Activated naive CD4-positive, alpha-beta T cell treated with anti-CD3 and anti-CD28 coated beads for 36 hours (primary cell): Measurements from ENCODE around the gene KDM4F. TPM values are rescaled to one million over a fixed set of nuclear protein-coding genes. Genes with fewer than 3 reads are reported as not detected.

Source experiments
- CTCF ChIA-PET: fragments of 350-600 bp; sonication (Branson Sonifier 250); formaldehyde crosslinking; loops from one replicate; lab custom pipeline; 2021; ENCODE audit warnings: antibody characterized with exemption; lab: Charles Lee
- DNase-seq: peaks from one replicate; pipeline ENCODE4 v3.0.0-alpha.2; 2020
- H3K27ac Mint-ChIP-seq: one replicate; pipeline ENCODE4 v1.8.0; 2021; ENCODE audit warnings: mild to moderate bottlenecking, mixed read lengths
- H3K27me3 Mint-ChIP-seq: one replicate; pipeline ENCODE4 v1.8.0; 2021; ENCODE audit warnings: low read depth, mixed read lengths
- H3K36me3 Mint-ChIP-seq: one replicate; pipeline ENCODE4 v1.8.0; 2021; ENCODE audit warnings: low read depth, mixed read lengths
- H3K4me1 Mint-ChIP-seq: one replicate; pipeline ENCODE4 v1.8.0; 2021; ENCODE audit warnings: low read depth, mixed read lengths
- H3K4me3 Mint-ChIP-seq: one replicate; pipeline ENCODE4 v1.8.0; 2021; ENCODE audit warnings: mild to moderate bottlenecking, moderate library complexity, mixed read lengths
- H3K9me3 Mint-ChIP-seq: one replicate; pipeline ENCODE4 v1.8.0; 2021; ENCODE audit warnings: mixed read lengths
- intact Hi-C: fragments of 100-400 bp; cut with micrococcal nuclease; formaldehyde crosslinking; loops from one replicate; pipeline ENCODE4 v1.15.1; 2023
- total RNA-seq, 2 experiments: library from RNA; stranded (reverse); gene quantifications; one replicate each; pipeline ENCODE4 v1.2.3, GENCODE V29; 2021

Gene KDM4F
- total RNA-seq, 2 experiments from 2014 or later: not detected

- intact Hi-C loops: loop anchor here (2.0 to 5.0 kb wide), 4 partner anchors 142 to 1325 kb away; partner anchors contain the start of genes ANKRD49, FUT4, JRKL and MRE11
- Mint-ChIP-seq H3K4me3 (peak overlapping the region; percentile 91), H3K27ac (peak overlapping the region; percentile 96), H3K36me3 (peaks cover 13% of the 10 kb centered on the region), H3K4me1 (peaks cover 23% of the 10 kb centered on the region), H3K27me3 (no peaks in the 10 kb centered on the region), H3K9me3 (no peaks in the 10 kb centered on the region)
- CTCF ChIA-PET: interaction anchor here (0.5 to 9.4 kb wide), 21 partner anchors 10 to 638 kb away, joined by 3 to 132 read pairs (median 4); partner anchors contain the start of genes CWC15, ENDOD1 and KDM4D
- peak; percentile 82 for DNase-seq
These were observed 18.0 kb downstream of the KDM4F start for GRCh38 chr11:95067039-95067840.

- CTCF ChIA-PET: interaction anchor here (0.5 to 9.4 kb wide), 18 partner anchors 10 to 638 kb away, joined by 3 to 132 read pairs (median 4); partner anchors contain the start of genes CWC15, ENDOD1 and KDM4D
- peak; percentile 53 for DNase-seq
- peaks cover 24% of the 10 kb centered on the region for H3K4me1 Mint-ChIP-seq
- peaks cover 13% of the 10 kb centered on the region for H3K36me3 Mint-ChIP-seq
- intact Hi-C loops: loop anchor here (1.0 to 5.0 kb wide), 14 partner anchors 16 to 1324 kb away; partner anchors contain the start of genes ANKRD49, CWC15, FAM76B and FUT4
- H3K4me3 Mint-ChIP-seq: peak overlapping the region; percentile 91
- peak overlapping the region; percentile 96 for H3K27ac Mint-ChIP-seq
- H3K9me3 Mint-ChIP-seq: no peaks in the 10 kb centered on the region
- no peaks in the 10 kb centered on the region for H3K27me3 Mint-ChIP-seq
These were observed 18.6 kb downstream of the KDM4F start for GRCh38 chr11:95067841-95068219.

GRCh38 chr11:95068549-95068948, 19.3 kb downstream of the KDM4F start:
- DNase-seq: peak; percentile 88
- H3K27ac Mint-ChIP-seq: peak overlapping the region; percentile 96
- H3K27me3 Mint-ChIP-seq: no peaks in the 10 kb centered on the region
- peaks cover 24% of the 10 kb centered on the region for H3K4me1 Mint-ChIP-seq
- H3K9me3 Mint-ChIP-seq: no peaks in the 10 kb centered on the region
- intact Hi-C loops: loop anchor here (1.0 to 5.0 kb wide), 13 partner anchors 16 to 1324 kb away; partner anchors contain the start of genes ANKRD49, CWC15, FAM76B and FUT4
- peak overlapping the region; percentile 91 for H3K4me3 Mint-ChIP-seq
- peaks cover 13% of the 10 kb centered on the region for H3K36me3 Mint-ChIP-seq
- CTCF ChIA-PET: interaction anchor here (0.6 to 9.4 kb wide), 9 partner anchors 11 to 1312 kb away, joined by 3 to 132 read pairs (median 7); partner anchors contain the start of gene ENDOD1

GRCh38 chr11:95070471-95070870, 21.2 kb downstream of the KDM4F start:
- no peak for DNase-seq
- Mint-ChIP-seq H3K4me3 (no peak overlapping the region), H3K9me3 (no peaks in the 10 kb centered on the region), H3K4me1 (peaks cover 24% of the 10 kb centered on the region), H3K27me3 (no peaks in the 10 kb centered on the region), H3K27ac (no peak overlapping the region), H3K36me3 (peaks cover 13% of the 10 kb centered on the region)
- CTCF ChIA-PET: interaction anchor here (0.6 to 9.4 kb wide), 14 partner anchors 9 to 1004 kb away, joined by 3 to 132 read pairs (median 4); partner anchors contain the start of gene ENDOD1
- intact Hi-C loops: no loop called here

GRCh38 chr11:95072948-95073347, 23.7 kb downstream of the KDM4F start:
- no peak overlapping the region for H3K27ac Mint-ChIP-seq
- intact Hi-C loops: no loop called here
- DNase-seq: no peak

GRCh38 chr11:95074792-95075563, 25.8 kb downstream of the KDM4F start:
- no peaks in the 10 kb centered on the region for H3K9me3 Mint-ChIP-seq
- H3K36me3 Mint-ChIP-seq: peaks cover 7% of the 10 kb centered on the region
- H3K4me1 Mint-ChIP-seq: peaks cover 17% of the 10 kb centered on the region
- intact Hi-C loops: no loop called here
- no peak for DNase-seq
- CTCF ChIA-PET: interaction anchor here (0.8 to 9.4 kb wide), 3 partner anchors 17 to 451 kb away, joined by 3 to 132 read pairs (median 8); partner anchors contain the start of gene ENDOD1
- H3K27ac Mint-ChIP-seq: no peak overlapping the region
- H3K4me3 Mint-ChIP-seq: no peak overlapping the region
- H3K27me3 Mint-ChIP-seq: no peaks in the 10 kb centered on the region

More at GRCh38 chr11:95072948-95073347, 23.7 kb downstream of the KDM4F start:
- Mint-ChIP-seq H3K4me3 (no peak overlapping the region), H3K4me1 (peaks cover 23% of the 10 kb centered on the region), H3K9me3 (no peaks in the 10 kb centered on the region), H3K36me3 (peaks cover 12% of the 10 kb centered on the region), H3K27me3 (no peaks in the 10 kb centered on the region)
- CTCF ChIA-PET: interaction anchor here (1.5 to 9.4 kb wide), 4 partner anchors 19 to 80 kb away, joined by 3 to 132 read pairs (median 26); partner anchors contain the start of gene ENDOD1

- H3K4me3 Mint-ChIP-seq: no peak overlapping the region
- DNase-seq: no peak
- CTCF ChIA-PET: interaction anchor here (0.6 to 2.6 kb wide), 3 partner anchors 16 to 1070 kb away, joined by 3 to 8 read pairs (median 4); no protein-coding TSS in a partner anchor
- H3K36me3 Mint-ChIP-seq: no peaks in the 10 kb centered on the region
- H3K27ac Mint-ChIP-seq: no peak overlapping the region
- H3K27me3 Mint-ChIP-seq: no peaks in the 10 kb centered on the region
- no peaks in the 10 kb centered on the region for H3K9me3 Mint-ChIP-seq
- peaks cover 8% of the 10 kb centered on the region for H3K4me1 Mint-ChIP-seq
- intact Hi-C loops: no loop called here
These were observed 27.2 kb downstream of the KDM4F start for GRCh38 chr11:95076416-95076815.

GRCh38 chr11:95076981-95077380, 27.8 kb downstream of the KDM4F start:
- intact Hi-C loops: no loop called here
- H3K27me3 Mint-ChIP-seq: no peaks in the 10 kb centered on the region
- DNase-seq: no peak
- H3K36me3 Mint-ChIP-seq: no peaks in the 10 kb centered on the region
- H3K4me1 Mint-ChIP-seq: peaks cover 5% of the 10 kb centered on the region
- H3K9me3 Mint-ChIP-seq: no peaks in the 10 kb centered on the region
- CTCF ChIA-PET: interaction anchor here (0.5 to 2.6 kb wide), 2 partner anchors 61 to 69 kb away, joined by 3 to 8 read pairs; no protein-coding TSS in a partner anchor
- H3K27ac Mint-ChIP-seq: no peak overlapping the region
- H3K4me3 Mint-ChIP-seq: no peak overlapping the region

GRCh38 chr11:95078526-95078925, 29.3 kb downstream of the KDM4F start:
- intact Hi-C loops: no loop called here
- H3K4me1 Mint-ChIP-seq: peaks cover 8% of the 10 kb centered on the region
- CTCF ChIA-PET: interaction anchor here (1.1 to 1.6 kb wide), 2 partner anchors 10 to 11 kb away, joined by 3 read pairs; no protein-coding TSS in a partner anchor
- no peak overlapping the region for H3K27ac Mint-ChIP-seq
- no peaks in the 10 kb centered on the region for H3K9me3 Mint-ChIP-seq
- H3K36me3 Mint-ChIP-seq: no peaks in the 10 kb centered on the region
- no peaks in the 10 kb centered on the region for H3K27me3 Mint-ChIP-seq
- DNase-seq: no peak
- H3K4me3 Mint-ChIP-seq: no peak overlapping the region

- Mint-ChIP-seq H3K4me3 (no peak overlapping the region), H3K27me3 (no peaks in the 10 kb centered on the region), H3K36me3 (no peaks in the 10 kb centered on the region), H3K4me1 (peaks cover 31% of the 10 kb centered on the region), H3K9me3 (no peaks in the 10 kb centered on the region), H3K27ac (no peak overlapping the region)
- intact Hi-C loops: loop anchor here (10.0 kb wide), 2 partner anchors 946 to 984 kb away; no protein-coding TSS in a partner anchor
- CTCF ChIA-PET: interaction anchor here (0.6 to 2.2 kb wide), 6 partner anchors 9 to 182 kb away, joined by 3 to 13 read pairs (median 6); partner anchors contain the start of gene ENDOD1
- no peak for DNase-seq
These were observed 31.8 kb downstream of the KDM4F start for GRCh38 chr11:95081010-95081409.

- Mint-ChIP-seq H3K4me1 (peaks cover 33% of the 10 kb centered on the region), H3K4me3 (no peak overlapping the region), H3K9me3 (no peaks in the 10 kb centered on the region), H3K27me3 (no peaks in the 10 kb centered on the region), H3K27ac (no peak overlapping the region), H3K36me3 (no peaks in the 10 kb centered on the region)
- intact Hi-C loops: loop anchor here (10.0 kb wide), 2 partner anchors 947 to 983 kb away; no protein-coding TSS in a partner anchor
- CTCF ChIA-PET: interaction anchor here (0.6 to 2.2 kb wide), 4 partner anchors 10 to 181 kb away, joined by 3 to 13 read pairs (median 6); no protein-coding TSS in a partner anchor
- DNase-seq: no peak
These were observed 32.2 kb downstream of the KDM4F start for GRCh38 chr11:95081412-95081811.
